Measurements from ENCODE around the gene RNF213.

GRCh38 chr17:80374039-80374731, 113.5 kb downstream of the RNF213 start:
- TF ChIP-seq CTCF (IDR thresholded peaks at IDR 0.05) (no peak), POLR2A (IDR thresholded peaks at IDR 0.05) (no peak), POLR2AphosphoS5 (IDR thresholded peaks at IDR 0.05) (no peak), EP300 (IDR thresholded peaks at IDR 0.05) (no peak)
